ENCODE data around the gene SYNGR2. TPM values are rescaled to one million over a fixed set of nuclear protein-coding genes. Genes with fewer than 3 reads are reported as not detected.

The SYNGR2 gene
- total RNA-seq, 1 donor from 2014 or later = 86.9 TPM

GRCh38 chr17:78210111-78210510, 41.7 kb downstream of the SYNGR2 start:
- H3K9me3 ChIP-seq (replicated peaks) = no peaks in the 10 kb centered on the region
- H3K27me3 ChIP-seq (ENCODE audit: low read depth) = no peaks in the 10 kb centered on the region
- no peak for DNase-seq
- no peak overlapping the region for H3K27ac ChIP-seq (replicated peaks)
- no peaks in the 10 kb centered on the region for H3K36me3 ChIP-seq
- H3K4me1 ChIP-seq = peaks cover 10% of the 10 kb centered on the region
- intact Hi-C loops (cut with micrococcal nuclease) = no loop called here
- no peak overlapping the region for H3K4me3 ChIP-seq
- no peak for TF ChIP-seq CTCF (IDR thresholded peaks at IDR 0.05; ENCODE audit: borderline replicate concordance)

- intact Hi-C loops (cut with micrococcal nuclease) = no loop called here
Observed at GRCh38 chr17:78211032-78211431, 42.7 kb downstream of the SYNGR2 start.

GRCh38 chr17:78214016-78214705, 45.8 kb downstream of the SYNGR2 start, which contains the start of gene BIRC5:
TSS of gene BIRC5 (plus strand) at chr17:78214253. CDS start at chr17:78214317, 64 bp downstream.
- no peaks in the 10 kb centered on the region for H3K27me3 ChIP-seq (ENCODE audit: low read depth)
- intact Hi-C loops (cut with micrococcal nuclease) = no loop called here
- no peak within 1 kb of the TSS for H3K27ac ChIP-seq (replicated peaks)
- peak; percentile 91 for DNase-seq
- TF ChIP-seq CTCF (IDR thresholded peaks at IDR 0.05; ENCODE audit: borderline replicate concordance) = no peak
- no peaks in the 10 kb centered on the region for H3K36me3 ChIP-seq
- peak within 1 kb of the TSS; percentile 67 for H3K4me3 ChIP-seq
- peaks cover 10% of the 10 kb centered on the region for H3K4me1 ChIP-seq
- H3K9me3 ChIP-seq (replicated peaks) = no peaks in the 10 kb centered on the region

More at GRCh38 chr17:78211032-78211431, 42.7 kb downstream of the SYNGR2 start:
- no peak overlapping the region for H3K4me3 ChIP-seq
- H3K9me3 ChIP-seq (replicated peaks) = no peaks in the 10 kb centered on the region
- no peaks in the 10 kb centered on the region for H3K27me3 ChIP-seq (ENCODE audit: low read depth)
- H3K36me3 ChIP-seq = no peaks in the 10 kb centered on the region
- TF ChIP-seq CTCF (IDR thresholded peaks at IDR 0.05; ENCODE audit: borderline replicate concordance) = no peak
- DNase-seq = no peak
- H3K4me1 ChIP-seq = peaks cover 10% of the 10 kb centered on the region
- H3K27ac ChIP-seq (replicated peaks) = no peak overlapping the region

- H3K27me3 ChIP-seq (ENCODE audit: low read depth) = no peaks in the 10 kb centered on the region
- H3K36me3 ChIP-seq = no peaks in the 10 kb centered on the region
- H3K27ac ChIP-seq (replicated peaks) = no peak overlapping the region
- no peaks in the 10 kb centered on the region for H3K9me3 ChIP-seq (replicated peaks)
- peak overlapping the region; percentile 67 for H3K4me3 ChIP-seq
- no peak for TF ChIP-seq CTCF (IDR thresholded peaks at IDR 0.05; ENCODE audit: borderline replicate concordance)
- intact Hi-C loops (cut with micrococcal nuclease) = no loop called here
- H3K4me1 ChIP-seq = peaks cover 10% of the 10 kb centered on the region
- DNase-seq = no peak
Observed at GRCh38 chr17:78214706-78215061, 46.3 kb downstream of the SYNGR2 start.

- Histone ChIP-seq H3K9me3 (replicated peaks) (no peaks in the 10 kb centered on the region), H3K27me3 (ENCODE audit: low read depth) (no peaks in the 10 kb centered on the region), H3K27ac (replicated peaks) (no peak overlapping the region), H3K4me1 (peaks cover 9% of the 10 kb centered on the region), H3K36me3 (no peaks in the 10 kb centered on the region), H3K4me3 (no peak overlapping the region)
- no peak for TF ChIP-seq CTCF (IDR thresholded peaks at IDR 0.05; ENCODE audit: borderline replicate concordance)
- DNase-seq = no peak
- intact Hi-C loops (cut with micrococcal nuclease) = no loop called here
Observed at GRCh38 chr17:78219396-78220150, 51.2 kb downstream of the SYNGR2 start.

Other genes with a start within 250 kb of the SYNGR2 start
- gene TNRC6C, start 209.9 kb upstream of the SYNGR2 start, total RNA-seq = 19.7 TPM
- 39.5 TPM for gene TMC6, start 39.8 kb upstream of the SYNGR2 start, total RNA-seq
- gene TMC8, start 37.8 kb upstream of the SYNGR2 start, total RNA-seq = 1.3 TPM
- gene C17orf99, start 22.2 kb upstream of the SYNGR2 start, total RNA-seq = not detected
- gene TK1, start 18.5 kb downstream of the SYNGR2 start, total RNA-seq = 1.8 TPM
- gene AFMID, start 18.8 kb downstream of the SYNGR2 start, total RNA-seq = 22.5 TPM
- 0.69 TPM for gene BIRC5, start 45.7 kb downstream of the SYNGR2 start, total RNA-seq
- gene TMEM235, start 63.0 kb downstream of the SYNGR2 start, total RNA-seq = not detected
- 9.5 TPM for gene SOCS3, start 191.5 kb downstream of the SYNGR2 start, total RNA-seq
- 17.1 TPM for gene PGS1, start 210.1 kb downstream of the SYNGR2 start, total RNA-seq